Measurements from ENCODE around the gene APOO.

- no peak for TF ChIP-seq EZH2 (IDR thresholded peaks at IDR 0.05; ENCODE audit: borderline replicate concordance, low read length)
- TF ChIP-seq, protein P1, sequence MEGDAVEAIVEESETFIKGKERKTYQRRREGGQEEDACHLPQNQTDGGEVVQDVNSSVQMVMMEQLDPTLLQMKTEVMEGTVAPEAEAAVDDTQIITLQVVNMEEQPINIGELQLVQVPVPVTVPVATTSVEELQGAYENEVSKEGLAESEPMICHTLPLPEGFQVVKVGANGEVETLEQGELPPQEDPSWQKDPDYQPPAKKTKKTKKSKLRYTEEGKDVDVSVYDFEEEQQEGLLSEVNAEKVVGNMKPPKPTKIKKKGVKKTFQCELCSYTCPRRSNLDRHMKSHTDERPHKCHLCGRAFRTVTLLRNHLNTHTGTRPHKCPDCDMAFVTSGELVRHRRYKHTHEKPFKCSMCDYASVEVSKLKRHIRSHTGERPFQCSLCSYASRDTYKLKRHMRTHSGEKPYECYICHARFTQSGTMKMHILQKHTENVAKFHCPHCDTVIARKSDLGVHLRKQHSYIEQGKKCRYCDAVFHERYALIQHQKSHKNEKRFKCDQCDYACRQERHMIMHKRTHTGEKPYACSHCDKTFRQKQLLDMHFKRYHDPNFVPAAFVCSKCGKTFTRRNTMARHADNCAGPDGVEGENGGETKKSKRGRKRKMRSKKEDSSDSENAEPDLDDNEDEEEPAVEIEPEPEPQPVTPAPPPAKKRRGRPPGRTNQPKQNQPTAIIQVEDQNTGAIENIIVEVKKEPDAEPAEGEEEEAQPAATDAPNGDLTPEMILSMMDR (IDR thresholded peaks at IDR 0.05; ENCODE audit: low read length) = peak; percentile 59
These were observed 674 bp upstream of the APOO start for GRCh38 chrX:23908219-23909004.

All from OCI-LY1 (cell line).